IPS DF 6.9 (cell line): Measurements from ENCODE around the gene GFI1B.
"Not testable (repeated sequence)": the region's sequence is repeated elsewhere in the genome, so short reads cannot be mapped to it uniquely, and the experiment has no call there.

Experiments used
- DNase-seq: peaks from one replicate; pipeline ENCODE4 v3.0.0-alpha.2; 2013; ENCODE audit warnings: low read depth, low spot score
- H3K27ac ChIP-seq: one replicate; pipeline ENCODE4 v1.5.1; 2013; ENCODE audit warnings: low read length, control low read depth
- H3K27me3 ChIP-seq: 2 replicates; pipeline ENCODE4 v1.6.1; 2013; ENCODE audit warnings: mild to moderate bottlenecking, low read length; ENCODE audit not compliant: control insufficient read depth, insufficient read depth
- H3K36me3 ChIP-seq: 2 replicates; pipeline ENCODE4 v1.6.1; 2013; ENCODE audit warnings: low read length; ENCODE audit not compliant: control insufficient read depth, insufficient read depth
- H3K4me1 ChIP-seq: 2 replicates; pipeline ENCODE4 v1.6.1; 2013; ENCODE audit warnings: low read length; ENCODE audit not compliant: control insufficient read depth, insufficient read depth
- H3K4me3 ChIP-seq: 2 replicates; pipeline ENCODE4 v1.5.1; 2013; ENCODE audit warnings: mild to moderate bottlenecking, low read length
- H3K9me3 ChIP-seq: 2 replicates; pipeline ENCODE4 v1.6.1; 2013; ENCODE audit warnings: low read length, inconsistent platforms; ENCODE audit not compliant: control insufficient read depth, insufficient read depth
- WGBS: extraction: QIAGEN DNeasy Blood & Tissue Kit; methylation state at CpG from one replicate; pipeline ENCODE4 v1.1.7; 2013; ENCODE audit warnings: mixed read lengths, missing lambda C conversion rate; ENCODE audit not compliant: insufficient read length, insufficient coverage; 5-methylcytosine and 5-hydroxymethylcytosine counted together

Gene GFI1B

GRCh38 chr9:132991351-132992300 lies 13.1 kb downstream of the GFI1B start:
- Histone ChIP-seq H3K27ac (no peak overlapping the region), H3K27me3 (no peaks in the 10 kb centered on the region), H3K4me1 (peaks cover 4% of the 10 kb centered on the region; the same call in 1 of the 2 replicates), H3K36me3 (no peaks in the 10 kb centered on the region), H3K9me3 (no peaks in the 10 kb centered on the region), H3K4me3 (no peak overlapping the region)
- no peak for DNase-seq
- whole genome bisulfite sequencing, result no CpG with 5 or more reads among the region's 16 CpGs

GRCh38 chr9:132993511-132993939 lies 15.0 kb downstream of the GFI1B start:
- no peak overlapping the region for H3K27ac ChIP-seq
- DNase-seq, result no peak
- H3K4me3 ChIP-seq, result no peak overlapping the region
- H3K4me1 ChIP-seq, result peaks cover 4% of the 10 kb centered on the region; the same call in 1 of the 2 replicates
- no peaks in the 10 kb centered on the region for H3K27me3 ChIP-seq
- no peaks in the 10 kb centered on the region for H3K9me3 ChIP-seq
- WGBS, result no CpG with 5 or more reads among the region's 14 CpGs
- H3K36me3 ChIP-seq, result no peaks in the 10 kb centered on the region

GRCh38 chr9:132994410-132995120 lies 16.1 kb downstream of the GFI1B start:
- WGBS, result no CpG with 5 or more reads among the region's 13 CpGs
- DNase-seq, result no peak
- no peaks in the 10 kb centered on the region for H3K27me3 ChIP-seq
- H3K27ac ChIP-seq, result no peak overlapping the region
- no peaks in the 10 kb centered on the region for H3K9me3 ChIP-seq
- H3K4me3 ChIP-seq, result no peak overlapping the region
- no peaks in the 10 kb centered on the region for H3K36me3 ChIP-seq
- H3K4me1 ChIP-seq, result peaks cover 4% of the 10 kb centered on the region; the same call in 1 of the 2 replicates

- no CpG with 5 or more reads among the region's 6 CpGs for WGBS
- Histone ChIP-seq H3K36me3 (no peaks in the 10 kb centered on the region), H3K9me3 (no peaks in the 10 kb centered on the region), H3K4me1 (peaks cover 4% of the 10 kb centered on the region; the same call in 1 of the 2 replicates), H3K27ac (no peak overlapping the region), H3K4me3 (no peak overlapping the region), H3K27me3 (no peaks in the 10 kb centered on the region)
- DNase-seq, result no peak
Measured at GRCh38 chr9:132995121-132995420, 16.6 kb downstream of the GFI1B start.

- Histone ChIP-seq H3K9me3 (no peaks in the 10 kb centered on the region), H3K27me3 (no peaks in the 10 kb centered on the region), H3K4me1 (peaks cover 4% of the 10 kb centered on the region; the same call in 1 of the 2 replicates), H3K4me3 (no peak overlapping the region), H3K36me3 (no peaks in the 10 kb centered on the region), H3K27ac (no peak overlapping the region)
- DNase-seq, result no peak
- WGBS, result no CpG with 5 or more reads among the region's 8 CpGs
Measured at GRCh38 chr9:132995879-132996278, 17.4 kb downstream of the GFI1B start.

- Histone ChIP-seq H3K4me3 (no peak overlapping the region), H3K4me1 (peaks cover 4% of the 10 kb centered on the region; the same call in 1 of the 2 replicates), H3K27ac (no peak overlapping the region), H3K9me3 (no peaks in the 10 kb centered on the region), H3K27me3 (no peaks in the 10 kb centered on the region), H3K36me3 (no peaks in the 10 kb centered on the region)
- WGBS, result no CpG with 5 or more reads among the region's 13 CpGs
- no peak for DNase-seq
Measured at GRCh38 chr9:132996526-132996925, 18.0 kb downstream of the GFI1B start.

GRCh38 chr9:132997591-132997990 lies 19.1 kb downstream of the GFI1B start:
- no peak overlapping the region for H3K4me3 ChIP-seq
- peaks cover 2% of the 10 kb centered on the region; the same call in 1 of the 2 replicates for H3K27me3 ChIP-seq
- no CpG with 5 or more reads among the region's 4 CpGs for WGBS
- DNase-seq, result no peak
- H3K36me3 ChIP-seq, result no peaks in the 10 kb centered on the region
- H3K9me3 ChIP-seq, result no peaks in the 10 kb centered on the region
- no peak overlapping the region for H3K27ac ChIP-seq
- peaks cover 4% of the 10 kb centered on the region; the same call in 1 of the 2 replicates for H3K4me1 ChIP-seq

- not testable (repeated sequence) for H3K27me3 ChIP-seq, DNase-seq, H3K9me3 ChIP-seq, H3K4me1 ChIP-seq, H3K36me3 ChIP-seq, H3K27ac ChIP-seq, H3K4me3 ChIP-seq
- WGBS, result no CpG with 5 or more reads among the region's 4 CpGs
Measured at GRCh38 chr9:132998221-132998620, 19.7 kb downstream of the GFI1B start.

- peaks cover 4% of the 10 kb centered on the region; the same call in 1 of the 2 replicates for H3K27me3 ChIP-seq
- WGBS, result no CpG with 5 or more reads among the region's 18 CpGs
Measured at GRCh38 chr9:132998831-132999635, 20.5 kb downstream of the GFI1B start.

More at GRCh38 chr9:132998831-132999635, 20.5 kb downstream of the GFI1B start:
- Histone ChIP-seq H3K4me1 (peaks cover 12% of the 10 kb centered on the region), H3K27ac (no peak overlapping the region), H3K36me3 (no peaks in the 10 kb centered on the region), H3K4me3 (no peak overlapping the region), H3K9me3 (no peaks in the 10 kb centered on the region)
- DNase-seq, result no peak
